Astrocyte (in vitro differentiated cells and primary cell): ENCODE results near the gene GFPT2. TPM values are rescaled to one million over a fixed set of nuclear protein-coding genes. Genes with fewer than 3 reads are reported as not detected.

Source experiments
- total RNA-seq: library from RNA; stranded (reverse); gene quantifications from 2 replicates; pipeline ENCODE4 v1.2.1, GENCODE V29; 2021

The GFPT2 gene
- total RNA-seq, 1 donor from 2014 or later = 14.6 TPM

Other genes with a start within 250 kb of the GFPT2 start
- gene RASGEF1C, start 144.1 kb downstream of the GFPT2 start, total RNA-seq = 0.22 and 0.41 TPM in 2 replicates
- 31.6 and 34.0 TPM in 2 replicates for gene MAPK9, start 61.3 kb downstream of the GFPT2 start, total RNA-seq
- gene CNOT6, start 141.0 kb upstream of the GFPT2 start, total RNA-seq = 33.7 and 41.7 TPM in 2 replicates
- not detected in 2 replicates for gene SCGB3A1, start 238.2 kb upstream of the GFPT2 start, total RNA-seq